ENCODE measurements around the gene GXYLT2.

The GXYLT2 gene

DNA sequence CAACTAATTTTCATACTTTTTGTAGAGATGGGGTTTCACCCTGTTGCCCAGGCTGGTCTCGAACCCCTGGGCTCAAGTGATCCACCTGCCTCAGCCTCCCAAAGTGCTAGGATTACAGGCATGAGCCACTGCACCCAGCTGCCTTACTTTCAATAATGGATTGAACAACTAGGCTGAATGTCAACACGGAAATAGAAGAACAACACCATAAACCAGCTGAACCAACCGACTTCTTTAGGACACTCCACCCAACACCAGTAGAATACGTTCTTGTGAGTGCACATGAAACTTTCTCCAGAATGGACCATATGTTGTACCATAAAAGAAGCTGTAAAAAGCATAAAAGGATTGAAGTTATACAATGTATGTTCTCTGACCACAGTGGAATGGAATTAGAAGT is 42.9 kb downstream of the GXYLT2 start:
- Histone ChIP-seq H3K4me3 (ENCODE audit: severe bottlenecking) (no peak overlapping the region), H3K27ac (ENCODE audit: poor library complexity, severe bottlenecking) (no peak overlapping the region), H3K27me3 (ENCODE audit: insufficient read depth, poor library complexity, severe bottlenecking) (no peaks in the 10 kb centered on the region), H3K4me1 (ENCODE audit: insufficient read depth, poor library complexity, severe bottlenecking) (no peaks in the 10 kb centered on the region), H3K9me3 (ENCODE audit: severe bottlenecking) (no peaks in the 10 kb centered on the region), H3K36me3 (ENCODE audit: low read depth) (no peaks in the 10 kb centered on the region)
- TF ChIP-seq, protein P1, sequence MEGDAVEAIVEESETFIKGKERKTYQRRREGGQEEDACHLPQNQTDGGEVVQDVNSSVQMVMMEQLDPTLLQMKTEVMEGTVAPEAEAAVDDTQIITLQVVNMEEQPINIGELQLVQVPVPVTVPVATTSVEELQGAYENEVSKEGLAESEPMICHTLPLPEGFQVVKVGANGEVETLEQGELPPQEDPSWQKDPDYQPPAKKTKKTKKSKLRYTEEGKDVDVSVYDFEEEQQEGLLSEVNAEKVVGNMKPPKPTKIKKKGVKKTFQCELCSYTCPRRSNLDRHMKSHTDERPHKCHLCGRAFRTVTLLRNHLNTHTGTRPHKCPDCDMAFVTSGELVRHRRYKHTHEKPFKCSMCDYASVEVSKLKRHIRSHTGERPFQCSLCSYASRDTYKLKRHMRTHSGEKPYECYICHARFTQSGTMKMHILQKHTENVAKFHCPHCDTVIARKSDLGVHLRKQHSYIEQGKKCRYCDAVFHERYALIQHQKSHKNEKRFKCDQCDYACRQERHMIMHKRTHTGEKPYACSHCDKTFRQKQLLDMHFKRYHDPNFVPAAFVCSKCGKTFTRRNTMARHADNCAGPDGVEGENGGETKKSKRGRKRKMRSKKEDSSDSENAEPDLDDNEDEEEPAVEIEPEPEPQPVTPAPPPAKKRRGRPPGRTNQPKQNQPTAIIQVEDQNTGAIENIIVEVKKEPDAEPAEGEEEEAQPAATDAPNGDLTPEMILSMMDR (IDR thresholded peaks at IDR 0.05; ENCODE audit: poor library complexity, severe bottlenecking): no peak
- DNase-seq (ENCODE audit: low spot score) (no peak), ATAC-seq (ENCODE audit: low read depth) (no peak)

DNA sequence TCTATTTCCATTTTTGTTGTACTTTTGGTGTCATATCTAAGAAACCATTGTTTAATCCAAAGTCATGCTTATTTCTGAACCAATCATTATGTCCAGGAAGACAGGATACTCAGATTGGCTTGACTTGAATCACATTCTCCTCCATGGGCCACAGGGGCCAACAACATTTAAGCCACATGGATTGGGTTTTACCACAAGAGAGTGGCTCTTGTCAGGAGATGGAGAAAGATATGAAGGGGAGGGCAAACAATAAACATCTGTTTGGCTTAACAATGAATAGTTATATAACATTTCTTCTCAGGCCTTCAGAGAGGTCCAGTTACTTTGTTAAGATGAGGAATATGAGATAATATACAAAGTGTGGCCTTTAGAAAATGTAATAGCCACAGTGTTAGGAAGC is 44.6 kb downstream of the GXYLT2 start:
- ATAC-seq (ENCODE audit: low read depth): no peak
- Histone ChIP-seq H3K4me3 (ENCODE audit: severe bottlenecking) (no peak overlapping the region), H3K36me3 (ENCODE audit: low read depth) (no peaks in the 10 kb centered on the region), H3K27me3 (ENCODE audit: insufficient read depth, poor library complexity, severe bottlenecking) (no peaks in the 10 kb centered on the region), H3K27ac (ENCODE audit: poor library complexity, severe bottlenecking) (no peak overlapping the region), H3K9me3 (ENCODE audit: severe bottlenecking) (no peaks in the 10 kb centered on the region), H3K4me1 (ENCODE audit: insufficient read depth, poor library complexity, severe bottlenecking) (no peaks in the 10 kb centered on the region)
- TF ChIP-seq, protein P1 (IDR thresholded peaks at IDR 0.05; ENCODE audit: poor library complexity, severe bottlenecking): no peak
- DNase-seq (ENCODE audit: low spot score): no peak

DNA sequence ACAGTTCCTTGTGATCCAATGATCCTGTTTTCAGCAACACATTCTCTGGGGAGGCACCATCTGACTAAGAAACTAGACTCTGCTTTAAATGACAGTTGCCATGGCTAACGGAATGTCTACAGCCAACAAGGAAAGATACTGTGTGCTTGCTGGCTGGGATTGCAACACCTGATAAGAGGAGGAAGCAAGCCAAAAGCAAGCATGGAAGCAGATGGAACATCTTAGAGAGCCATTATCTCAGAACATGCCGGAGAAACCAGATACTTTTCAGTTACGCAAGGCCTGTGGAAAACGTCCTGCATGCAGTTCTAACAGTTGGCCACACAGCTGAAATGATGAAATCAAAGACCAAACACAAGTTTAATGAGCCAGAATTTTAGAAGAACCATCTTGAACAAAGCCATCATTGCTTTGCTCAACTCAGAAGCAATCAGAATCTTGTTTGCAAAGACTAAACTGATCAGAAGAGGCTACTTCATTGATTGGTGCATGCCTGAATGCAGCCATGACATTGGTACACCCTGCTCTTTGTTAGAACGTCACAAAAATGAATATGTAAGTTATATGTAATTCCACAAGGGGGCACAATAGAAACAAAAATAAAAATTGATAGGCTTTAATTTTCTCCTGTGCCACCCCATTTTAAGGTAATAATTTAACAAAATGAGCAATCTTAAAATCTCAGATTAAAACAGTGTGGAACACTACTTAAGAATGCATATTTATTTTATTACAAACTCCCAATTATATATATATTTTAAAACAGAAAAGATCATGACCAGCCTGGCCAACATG is 50.8 kb downstream of the GXYLT2 start:
- TF ChIP-seq, protein P1 (IDR thresholded peaks at IDR 0.05; ENCODE audit: poor library complexity, severe bottlenecking): peak; percentile 77
- Histone ChIP-seq H3K27me3 (ENCODE audit: insufficient read depth, poor library complexity, severe bottlenecking) (no peaks in the 10 kb centered on the region), H3K9me3 (ENCODE audit: severe bottlenecking) (no peaks in the 10 kb centered on the region), H3K36me3 (ENCODE audit: low read depth) (no peaks in the 10 kb centered on the region), H3K4me3 (ENCODE audit: severe bottlenecking) (no peak overlapping the region), H3K27ac (ENCODE audit: poor library complexity, severe bottlenecking) (no peak overlapping the region), H3K4me1 (ENCODE audit: insufficient read depth, poor library complexity, severe bottlenecking) (peaks cover 6% of the 10 kb centered on the region)
- no peak for DNase-seq (ENCODE audit: low spot score)
- peak; percentile 85 for ATAC-seq (ENCODE audit: low read depth)

DNA sequence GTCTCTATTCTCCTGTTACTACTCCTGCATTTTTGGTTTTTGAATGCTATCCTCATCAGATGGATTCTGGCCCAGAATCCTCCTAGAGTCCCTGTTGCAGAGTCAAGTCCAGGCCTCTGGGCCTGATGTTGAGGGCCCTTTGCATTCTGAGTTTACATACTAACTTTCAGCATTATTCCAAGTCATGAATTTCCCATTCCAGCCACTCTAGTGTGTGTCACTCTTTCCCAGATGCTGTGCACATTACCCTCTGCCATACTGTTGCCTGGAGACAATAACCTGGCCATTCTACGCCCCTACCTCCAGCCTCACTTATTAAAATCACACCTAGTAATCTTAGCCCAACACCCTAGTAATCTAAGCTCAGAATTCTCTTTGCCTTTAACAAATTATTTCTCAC is 53.4 kb downstream of the GXYLT2 start:
- Histone ChIP-seq H3K4me3 (ENCODE audit: severe bottlenecking) (no peak overlapping the region), H3K36me3 (ENCODE audit: low read depth) (no peaks in the 10 kb centered on the region), H3K27ac (ENCODE audit: poor library complexity, severe bottlenecking) (no peak overlapping the region), H3K9me3 (ENCODE audit: severe bottlenecking) (no peaks in the 10 kb centered on the region), H3K27me3 (ENCODE audit: insufficient read depth, poor library complexity, severe bottlenecking) (no peaks in the 10 kb centered on the region), H3K4me1 (ENCODE audit: insufficient read depth, poor library complexity, severe bottlenecking) (peaks cover 10% of the 10 kb centered on the region)
- TF ChIP-seq, protein P1 (IDR thresholded peaks at IDR 0.05; ENCODE audit: poor library complexity, severe bottlenecking): no peak
- ATAC-seq (ENCODE audit: low read depth) (no peak), DNase-seq (ENCODE audit: low spot score) (no peak)

DNA sequence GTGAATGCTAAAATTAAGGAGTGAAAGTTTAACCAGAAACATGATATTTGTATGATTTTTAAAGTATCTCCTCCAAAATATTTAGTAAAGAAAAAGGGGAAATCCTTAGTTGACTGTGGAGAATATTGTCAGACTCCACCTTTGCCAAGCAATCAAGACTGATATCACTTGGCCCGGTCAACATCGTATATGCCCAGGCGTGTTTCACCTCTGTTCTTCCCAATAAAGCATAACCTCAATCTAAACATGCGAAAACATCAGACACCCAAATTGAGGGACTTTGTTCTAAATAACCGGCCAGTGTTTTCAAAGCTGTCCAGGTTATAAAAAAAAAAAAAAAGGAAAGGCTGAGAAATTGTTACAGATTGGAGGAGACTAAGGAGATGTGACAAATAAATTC is 54.6 kb downstream of the GXYLT2 start:
- ATAC-seq (ENCODE audit: low read depth) (no peak), DNase-seq (ENCODE audit: low spot score) (no peak)
- Histone ChIP-seq H3K4me3 (ENCODE audit: severe bottlenecking) (no peak overlapping the region), H3K27me3 (ENCODE audit: insufficient read depth, poor library complexity, severe bottlenecking) (no peaks in the 10 kb centered on the region), H3K4me1 (ENCODE audit: insufficient read depth, poor library complexity, severe bottlenecking) (peaks cover 10% of the 10 kb centered on the region), H3K36me3 (ENCODE audit: low read depth) (no peaks in the 10 kb centered on the region), H3K27ac (ENCODE audit: poor library complexity, severe bottlenecking) (no peak overlapping the region), H3K9me3 (ENCODE audit: severe bottlenecking) (no peaks in the 10 kb centered on the region)
- TF ChIP-seq, protein P1 (IDR thresholded peaks at IDR 0.05; ENCODE audit: poor library complexity, severe bottlenecking): no peak
